ENCODE data around the gene GRIN1.

GRIN1 gene

DNA sequence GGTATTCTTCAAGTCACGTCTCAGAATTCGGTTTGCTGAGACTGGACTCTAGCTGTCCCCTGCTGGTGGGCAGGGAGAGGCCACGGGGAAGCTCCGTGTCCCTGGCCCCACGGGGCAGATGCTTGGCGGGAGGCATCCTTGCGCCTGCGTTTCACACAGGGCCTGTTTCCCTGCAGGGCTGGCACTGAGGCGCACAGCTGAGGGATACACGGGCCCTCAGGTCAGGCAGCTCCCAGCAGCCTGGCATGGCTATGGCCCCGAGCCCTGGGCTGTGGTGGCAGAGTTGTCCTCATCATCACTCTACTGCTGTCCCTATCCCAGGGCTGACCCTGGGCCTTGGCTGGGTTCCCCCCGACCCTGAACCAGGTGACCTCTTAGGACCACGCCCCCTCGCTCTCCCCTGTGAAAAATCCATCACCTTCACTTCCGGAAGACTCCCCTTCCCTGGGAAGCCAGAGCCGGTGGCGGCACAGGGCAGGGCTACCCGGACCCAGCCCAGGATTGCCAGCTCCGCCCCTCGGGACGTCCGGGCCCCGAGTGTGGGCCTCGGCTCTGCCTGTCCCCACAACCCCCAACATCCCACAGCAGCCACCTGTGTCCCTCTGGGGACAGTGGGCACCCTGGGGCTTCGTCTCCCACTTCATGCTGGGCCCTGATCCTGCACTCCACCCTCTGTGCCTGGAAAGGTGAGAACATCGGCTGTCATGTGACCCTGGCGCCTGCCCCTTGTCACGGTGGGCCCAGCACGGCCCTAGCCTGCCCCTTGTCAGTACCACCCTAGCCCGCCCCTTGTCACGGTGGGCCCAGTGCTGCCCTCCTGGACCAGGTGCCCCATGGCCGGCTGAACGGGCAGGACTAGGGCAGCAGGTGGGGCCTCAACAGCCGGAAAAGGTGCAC, 29.5 kb upstream of the GRIN1 start:
- no peak for DNase-seq (ENCODE audit: low read depth)
- TF ChIP-seq, protein P1, sequence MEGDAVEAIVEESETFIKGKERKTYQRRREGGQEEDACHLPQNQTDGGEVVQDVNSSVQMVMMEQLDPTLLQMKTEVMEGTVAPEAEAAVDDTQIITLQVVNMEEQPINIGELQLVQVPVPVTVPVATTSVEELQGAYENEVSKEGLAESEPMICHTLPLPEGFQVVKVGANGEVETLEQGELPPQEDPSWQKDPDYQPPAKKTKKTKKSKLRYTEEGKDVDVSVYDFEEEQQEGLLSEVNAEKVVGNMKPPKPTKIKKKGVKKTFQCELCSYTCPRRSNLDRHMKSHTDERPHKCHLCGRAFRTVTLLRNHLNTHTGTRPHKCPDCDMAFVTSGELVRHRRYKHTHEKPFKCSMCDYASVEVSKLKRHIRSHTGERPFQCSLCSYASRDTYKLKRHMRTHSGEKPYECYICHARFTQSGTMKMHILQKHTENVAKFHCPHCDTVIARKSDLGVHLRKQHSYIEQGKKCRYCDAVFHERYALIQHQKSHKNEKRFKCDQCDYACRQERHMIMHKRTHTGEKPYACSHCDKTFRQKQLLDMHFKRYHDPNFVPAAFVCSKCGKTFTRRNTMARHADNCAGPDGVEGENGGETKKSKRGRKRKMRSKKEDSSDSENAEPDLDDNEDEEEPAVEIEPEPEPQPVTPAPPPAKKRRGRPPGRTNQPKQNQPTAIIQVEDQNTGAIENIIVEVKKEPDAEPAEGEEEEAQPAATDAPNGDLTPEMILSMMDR (IDR thresholded peaks at IDR 0.05; ENCODE audit: control insufficient read depth, extremely low read depth, insufficient read depth), result no peak

DNA sequence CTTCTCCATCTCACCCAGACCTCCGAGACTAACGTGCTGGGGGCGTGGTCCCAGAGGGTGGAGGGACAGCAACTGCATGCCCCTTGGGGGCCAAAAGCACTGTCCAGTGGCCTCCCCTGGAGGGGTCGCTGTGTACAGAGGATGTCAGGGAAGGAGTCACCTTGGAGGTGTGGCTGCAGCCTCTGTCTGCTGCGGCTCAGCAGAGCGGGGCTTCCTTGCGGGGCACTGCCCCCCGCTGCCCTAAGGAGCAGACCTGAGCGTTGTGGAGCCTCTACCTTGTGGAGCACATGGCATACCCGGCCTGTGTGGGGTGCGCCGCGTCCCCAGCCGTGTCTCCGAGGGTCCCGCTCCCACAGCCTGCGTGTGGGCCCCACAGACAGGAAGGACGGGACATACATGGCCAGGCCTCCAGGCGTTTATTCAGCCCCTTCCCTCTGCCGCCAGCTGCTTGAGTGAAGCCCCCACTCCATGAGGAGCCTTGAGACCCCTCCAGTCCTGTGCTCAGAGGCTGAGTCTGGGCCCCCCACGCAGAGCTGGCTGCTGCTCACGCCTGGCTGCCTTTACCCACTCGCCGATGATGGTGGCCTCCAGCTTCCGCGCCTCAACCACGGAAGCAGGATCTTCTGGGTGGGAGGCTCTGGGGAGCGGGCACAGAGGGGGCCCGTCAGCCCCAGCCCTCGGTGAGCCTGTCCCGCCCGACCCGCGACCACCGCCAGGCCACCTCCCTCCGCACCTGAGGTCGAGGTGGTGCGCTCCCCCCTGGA, 28.6 kb upstream of the GRIN1 start:
- TF ChIP-seq, protein P1 (IDR thresholded peaks at IDR 0.05; ENCODE audit: control insufficient read depth, extremely low read depth, insufficient read depth), result no peak
- DNase-seq (ENCODE audit: low read depth), result no peak
- H3K4me3 ChIP-seq (ENCODE audit: low read depth, low read length), result no peak overlapping the region

More for the DNA sequence above, 29.5 kb upstream of the GRIN1 start:
- no peak overlapping the region for H3K4me3 ChIP-seq (ENCODE audit: low read depth, low read length)

DNA sequence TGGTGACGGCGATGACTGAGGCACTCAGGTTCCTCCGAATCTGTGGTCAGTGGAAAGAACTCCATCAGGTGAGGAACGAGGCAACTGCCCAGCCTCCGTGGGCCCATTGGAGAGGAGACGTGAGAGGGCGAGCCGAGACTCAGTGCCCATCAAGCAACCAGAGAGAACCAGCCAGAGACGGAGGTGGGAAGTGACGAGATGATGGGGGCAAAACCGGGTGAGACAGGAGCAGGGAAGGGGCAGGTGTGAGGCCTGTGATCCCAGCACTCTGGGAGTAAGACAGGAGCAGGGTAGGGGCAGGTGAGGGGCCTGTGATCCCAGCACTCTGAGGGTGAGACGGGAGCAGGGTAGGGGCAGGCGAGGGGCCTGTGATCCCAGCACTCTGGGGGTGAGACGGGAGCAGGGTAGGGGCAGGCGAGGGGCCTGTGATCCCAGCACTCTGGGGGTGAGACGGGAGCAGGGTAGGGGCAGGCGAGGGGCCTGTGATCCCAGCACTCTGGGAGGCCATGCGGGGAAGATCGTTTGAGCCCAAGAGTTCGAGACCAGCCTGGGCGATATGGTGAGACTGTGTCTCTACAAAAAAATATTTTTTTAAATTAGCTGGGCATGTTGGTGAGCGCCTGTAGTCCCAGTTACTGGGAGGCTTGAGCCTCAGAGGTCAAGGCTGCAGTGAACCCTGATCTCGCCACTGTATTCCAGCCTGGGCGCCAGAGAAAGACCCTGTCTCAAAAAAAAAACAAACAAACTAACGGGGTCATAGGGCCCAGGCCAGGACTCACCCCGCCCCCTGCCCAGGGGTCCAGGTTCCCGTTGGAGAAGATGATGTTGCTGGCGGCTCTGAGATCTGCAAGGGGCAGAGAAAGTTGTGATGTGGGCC, 27.8 kb upstream of the GRIN1 start:
- TF ChIP-seq, protein P1 (IDR thresholded peaks at IDR 0.05; ENCODE audit: control insufficient read depth, extremely low read depth, insufficient read depth), result no peak
- no peak for DNase-seq (ENCODE audit: low read depth)

DNA sequence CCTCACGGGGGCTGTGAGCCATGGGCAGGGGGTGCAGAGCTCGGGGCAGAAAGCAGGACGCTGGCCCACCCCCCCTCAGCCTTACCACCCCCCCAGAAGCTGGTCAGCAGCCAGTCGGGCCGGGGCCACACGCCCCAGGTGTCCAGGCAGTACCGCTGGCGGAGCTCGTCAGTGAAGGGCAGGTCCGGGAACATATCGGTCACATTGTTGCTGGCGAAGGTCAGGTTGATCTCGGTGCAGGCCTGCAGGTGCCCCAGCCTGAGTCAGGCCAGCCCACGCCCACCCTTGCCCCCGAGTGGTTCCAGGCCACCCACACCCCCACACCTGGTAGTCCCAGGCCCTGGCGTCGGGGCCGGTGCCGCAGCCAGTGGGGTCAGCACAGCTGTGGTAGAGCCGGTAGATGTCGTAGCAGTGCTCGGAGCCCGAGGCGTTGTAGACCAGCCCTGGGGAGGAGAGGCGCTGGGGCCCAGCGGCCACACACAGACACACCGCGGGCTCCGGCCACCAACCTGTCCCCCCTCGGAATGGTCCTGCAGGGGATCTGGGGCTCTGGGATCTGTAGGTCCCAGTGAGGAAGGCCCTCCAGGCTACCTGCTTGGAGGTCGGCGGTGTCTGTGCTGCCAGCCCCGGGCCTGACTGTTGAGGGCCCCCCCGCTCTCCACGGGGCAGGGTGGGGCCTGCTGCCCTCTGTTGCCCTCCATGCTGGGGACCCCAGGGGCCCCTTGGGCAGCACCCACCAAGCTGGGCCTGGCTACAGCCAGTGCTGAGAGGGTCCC, 27.0 kb upstream of the GRIN1 start:
- no peak for DNase-seq (ENCODE audit: low read depth)
- TF ChIP-seq, protein P1 (IDR thresholded peaks at IDR 0.05; ENCODE audit: control insufficient read depth, extremely low read depth, insufficient read depth), result no peak
- H3K4me3 ChIP-seq (ENCODE audit: low read depth, low read length), result no peak overlapping the region

More for the DNA sequence above, 27.8 kb upstream of the GRIN1 start:
- no peak overlapping the region for H3K4me3 ChIP-seq (ENCODE audit: low read depth, low read length)

DNA sequence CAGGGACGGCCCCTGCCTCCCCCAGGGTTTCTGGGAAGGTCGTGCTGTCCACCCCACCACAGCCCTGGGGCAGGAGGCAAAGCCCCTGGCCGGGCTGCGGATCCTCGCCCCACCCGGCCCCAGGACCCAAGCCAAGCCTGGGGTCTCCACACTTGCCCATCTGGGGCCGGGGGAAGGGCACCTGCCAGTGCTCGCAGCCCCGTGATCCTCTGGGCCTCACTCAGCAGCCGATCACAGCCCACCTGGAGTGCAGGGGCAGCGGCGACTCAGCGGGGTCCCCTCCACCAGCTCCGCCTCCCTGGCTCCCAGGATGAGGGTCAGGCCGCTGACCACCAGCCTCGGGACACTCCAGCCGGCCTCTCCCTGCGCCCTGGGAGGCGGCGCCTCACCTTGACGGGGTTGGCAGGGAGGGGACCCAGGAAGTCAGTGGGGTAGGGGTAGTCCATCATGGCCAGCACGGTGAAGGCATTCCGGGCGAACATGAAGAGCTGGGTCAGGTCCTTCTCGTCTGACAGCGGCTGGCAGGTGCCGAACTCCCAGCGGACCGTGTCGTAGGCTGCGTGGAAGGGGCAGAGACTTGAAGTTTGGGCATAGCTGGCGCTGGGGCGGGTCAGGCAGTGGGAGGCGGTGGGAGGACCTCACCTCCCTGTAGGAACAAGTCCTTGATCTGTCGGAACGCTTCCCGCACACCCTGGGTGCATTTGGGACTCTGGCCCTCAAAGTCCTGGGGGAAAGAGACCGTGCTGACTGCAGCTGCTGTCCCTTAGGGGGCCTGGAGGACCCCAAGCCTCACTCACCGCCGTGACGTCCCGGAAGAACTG, 26.2 kb upstream of the GRIN1 start:
- TF ChIP-seq, protein P1 (IDR thresholded peaks at IDR 0.05; ENCODE audit: control insufficient read depth, extremely low read depth, insufficient read depth), result no peak
- DNase-seq (ENCODE audit: low read depth), result no peak
- H3K4me3 ChIP-seq (ENCODE audit: low read depth, low read length), result no peak overlapping the region; the same call in 1 of the 2 replicates
